Endodermal cell (in vitro differentiated cells): ENCODE measurements around the gene RIPOR2. TPM values are rescaled to one million over a fixed set of nuclear protein-coding genes. Genes with fewer than 3 reads are reported as not detected.

Source experiments
- DNase-seq: peaks from one replicate; pipeline ENCODE4 v3.0.0-alpha.2; 2017
- H3K27ac ChIP-seq: 2 replicates; pipeline ENCODE4 v1.5.1; 2013; ENCODE audit warnings: mild to moderate bottlenecking, low read depth, low read length, moderate library complexity
- H3K27me3 ChIP-seq: 2 replicates; pipeline ENCODE4 v1.6.1; 2013; ENCODE audit warnings: mild to moderate bottlenecking, low read length, moderate library complexity; ENCODE audit not compliant: insufficient read depth, control insufficient read depth, poor library complexity, severe bottlenecking
- H3K36me3 ChIP-seq: 2 replicates; pipeline ENCODE4 v1.7.0; 2013; ENCODE audit warnings: mild to moderate bottlenecking, low read length, moderate library complexity; ENCODE audit not compliant: control insufficient read depth, insufficient read depth
- H3K4me1 ChIP-seq: one replicate; pipeline ENCODE4 v1.7.0; 2013; ENCODE audit warnings: low read length; ENCODE audit not compliant: control insufficient read depth, insufficient read depth
- H3K4me3 ChIP-seq: 2 replicates; pipeline ENCODE4 v1.5.1; 2013; ENCODE audit warnings: mild to moderate bottlenecking, low read length, moderate library complexity
- H3K9ac ChIP-seq: 2 replicates; pipeline ENCODE4 v1.6.1; 2013; ENCODE audit warnings: mild to moderate bottlenecking, low read length, moderate library complexity; ENCODE audit not compliant: poor library complexity, severe bottlenecking; ENCODE audit errors: extremely low read depth
- H3K9me3 ChIP-seq: 2 replicates; pipeline ENCODE4 v1.6.1; 2013; ENCODE audit warnings: mild to moderate bottlenecking, low read length, moderate library complexity; ENCODE audit not compliant: control insufficient read depth
- H3K27ac Mint-ChIP-seq: 2 replicates; pipeline ENCODE4 v1.8.0; 2020; ENCODE audit warnings: mixed read lengths
- H3K27me3 Mint-ChIP-seq: 2 replicates; pipeline ENCODE4 v1.8.0; 2021; ENCODE audit warnings: mild to moderate bottlenecking, mixed read lengths; ENCODE audit not compliant: insufficient read depth
- H3K36me3 Mint-ChIP-seq: 2 replicates; pipeline ENCODE4 v1.8.0; 2020; ENCODE audit warnings: low read depth, mixed read lengths
- H3K4me1 Mint-ChIP-seq: 2 replicates; pipeline ENCODE4 v1.8.0; 2020; ENCODE audit warnings: mixed read lengths
- H3K4me3 Mint-ChIP-seq: 2 replicates; pipeline ENCODE4 v1.8.0; 2020; ENCODE audit warnings: mild to moderate bottlenecking, moderate library complexity, mixed read lengths
- H3K9me3 Mint-ChIP-seq: 2 replicates; pipeline ENCODE4 v1.8.0; 2020; ENCODE audit warnings: mild to moderate bottlenecking, mixed read lengths
- WGBS, 2 experiments: methylation state at CpG; one replicate each; pipeline versions ENCODE4 v1.1.5 to v1.1.7; 2013; ENCODE audit warnings: missing lambda C conversion rate in 2 of 2, mixed read lengths in 1 of 2; ENCODE audit not compliant: insufficient coverage in 1 of 2, insufficient read length in 1 of 2; 5-methylcytosine and 5-hydroxymethylcytosine counted together
- total RNA-seq, 2 donors: library from RNA; stranded (reverse); fragmentation: NEBNext Ultra II Directional in 1 of 2; extraction: Animal tissue kit (Norgen Biotek cat#: 25700) in 1 of 2; gene quantifications; 2 replicates in 1 of 2; 3 replicates in 1 of 2; pipeline ENCODE4 v1.2.1, GENCODE V29; 2021
- TF ChIP-seq, protein P1 (sequence below): fragments of 200-600 bp; sonication (generic); conservative IDR thresholded peaks from 2 replicates; pipeline ENCODE4 v1.5.0; 2021; ENCODE audit warnings: antibody characterized with exemption, mild to moderate bottlenecking

The RIPOR2 gene
- total RNA-seq, 2 donors from 2014 or later: 9.3 to 10.4 TPM

DNA sequence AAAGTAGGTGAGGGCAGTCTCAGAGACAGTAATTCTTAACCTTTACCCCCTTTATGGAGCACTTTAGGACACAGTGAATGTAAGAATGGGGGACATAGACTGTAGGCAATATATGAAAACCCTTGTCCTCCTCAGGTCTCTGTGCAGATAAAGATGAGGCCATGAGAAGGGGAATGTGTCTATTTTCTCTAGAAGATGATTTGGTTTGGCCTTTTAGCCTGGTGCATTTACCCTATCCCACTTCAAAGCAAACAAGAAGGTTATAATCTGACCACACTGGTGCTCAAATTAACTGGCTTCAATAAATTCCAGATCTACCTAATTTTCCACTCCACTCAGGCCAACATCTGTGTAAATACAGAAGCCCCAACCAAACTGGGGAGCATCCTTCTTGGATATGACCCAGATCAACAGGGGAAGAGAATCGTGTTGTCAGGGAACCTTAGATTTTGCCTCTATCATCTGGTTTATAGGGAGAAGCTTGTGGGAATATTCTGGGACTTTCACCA lies 42.4 kb downstream of the RIPOR2 start:
- no peaks in the 10 kb centered on the region for H3K27me3 ChIP-seq
- TF ChIP-seq, protein P1, sequence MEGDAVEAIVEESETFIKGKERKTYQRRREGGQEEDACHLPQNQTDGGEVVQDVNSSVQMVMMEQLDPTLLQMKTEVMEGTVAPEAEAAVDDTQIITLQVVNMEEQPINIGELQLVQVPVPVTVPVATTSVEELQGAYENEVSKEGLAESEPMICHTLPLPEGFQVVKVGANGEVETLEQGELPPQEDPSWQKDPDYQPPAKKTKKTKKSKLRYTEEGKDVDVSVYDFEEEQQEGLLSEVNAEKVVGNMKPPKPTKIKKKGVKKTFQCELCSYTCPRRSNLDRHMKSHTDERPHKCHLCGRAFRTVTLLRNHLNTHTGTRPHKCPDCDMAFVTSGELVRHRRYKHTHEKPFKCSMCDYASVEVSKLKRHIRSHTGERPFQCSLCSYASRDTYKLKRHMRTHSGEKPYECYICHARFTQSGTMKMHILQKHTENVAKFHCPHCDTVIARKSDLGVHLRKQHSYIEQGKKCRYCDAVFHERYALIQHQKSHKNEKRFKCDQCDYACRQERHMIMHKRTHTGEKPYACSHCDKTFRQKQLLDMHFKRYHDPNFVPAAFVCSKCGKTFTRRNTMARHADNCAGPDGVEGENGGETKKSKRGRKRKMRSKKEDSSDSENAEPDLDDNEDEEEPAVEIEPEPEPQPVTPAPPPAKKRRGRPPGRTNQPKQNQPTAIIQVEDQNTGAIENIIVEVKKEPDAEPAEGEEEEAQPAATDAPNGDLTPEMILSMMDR: no peak
- Mint-ChIP-seq H3K4me3 (no peak overlapping the region), H3K4me1 (peaks cover 2% of the 10 kb centered on the region), H3K36me3 (no peaks in the 10 kb centered on the region), H3K27me3 (no peaks in the 10 kb centered on the region), H3K27ac (no peak overlapping the region), H3K9me3 (no peaks in the 10 kb centered on the region)
- no peaks in the 10 kb centered on the region for H3K9me3 ChIP-seq
- no peak overlapping the region for H3K27ac ChIP-seq
- no peak overlapping the region for H3K4me3 ChIP-seq
- WGBS, 2 experiments: 92 to 100% methylated on average over 1 of the region's 1 CpG
- H3K4me1 ChIP-seq: no peaks in the 10 kb centered on the region
- H3K9ac ChIP-seq: no peak overlapping the region
- no peak for DNase-seq
- no peaks in the 10 kb centered on the region for H3K36me3 ChIP-seq

DNA sequence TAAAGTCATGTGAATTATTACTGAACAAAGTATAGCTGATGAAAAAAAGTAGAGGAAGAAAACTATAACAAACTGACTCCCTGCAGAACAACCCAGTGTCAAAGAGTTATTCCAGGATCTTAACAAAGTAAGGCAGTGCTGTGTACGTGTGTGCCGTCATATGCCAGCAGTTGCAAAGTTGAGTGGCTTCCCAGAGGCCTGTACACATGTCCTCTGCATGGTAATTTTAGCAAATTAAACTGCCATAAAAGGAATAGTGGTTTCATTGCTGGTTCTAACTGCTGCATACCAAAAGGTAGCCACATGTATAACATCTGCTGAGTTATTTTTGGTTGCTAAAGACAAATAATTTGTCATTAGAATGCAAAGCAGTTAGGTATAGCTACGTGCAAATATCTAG lies 44.8 kb downstream of the RIPOR2 start:
- TF ChIP-seq, protein P1: no peak
- Histone ChIP-seq H3K4me3 (no peak overlapping the region), H3K27ac (no peak overlapping the region), H3K9me3 (no peaks in the 10 kb centered on the region), H3K36me3 (no peaks in the 10 kb centered on the region), H3K4me1 (no peaks in the 10 kb centered on the region), H3K9ac (no peak overlapping the region), H3K27me3 (no peaks in the 10 kb centered on the region)
- Mint-ChIP-seq H3K36me3 (no peaks in the 10 kb centered on the region), H3K27me3 (no peaks in the 10 kb centered on the region), H3K4me1 (peaks cover 2% of the 10 kb centered on the region), H3K9me3 (no peaks in the 10 kb centered on the region), H3K27ac (no peak overlapping the region), H3K4me3 (no peak overlapping the region)
- 94 to 96% methylated on average over 2 of the region's 3 CpGs for WGBS, 2 experiments
- no peak for DNase-seq

DNA sequence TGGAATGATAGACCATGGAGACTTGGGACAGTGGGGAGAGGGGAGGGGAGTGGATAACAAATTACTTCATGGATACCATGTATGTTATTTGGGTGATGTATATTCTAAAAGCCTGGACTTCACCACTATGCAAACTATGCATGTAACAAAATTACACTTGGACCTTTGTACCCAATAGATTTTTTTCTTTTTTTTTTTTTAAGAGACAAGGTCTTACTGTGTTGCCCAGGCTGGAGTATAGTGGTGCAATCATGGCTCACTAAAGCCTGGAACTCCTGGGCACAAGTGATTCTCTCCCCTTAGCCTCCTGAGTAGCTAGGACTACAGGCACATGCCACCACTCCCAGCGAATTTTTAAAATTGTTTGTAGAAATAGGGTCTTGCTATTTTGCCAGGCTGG lies 45.3 kb downstream of the RIPOR2 start:
- Mint-ChIP-seq H3K9me3 (no peaks in the 10 kb centered on the region), H3K27me3 (no peaks in the 10 kb centered on the region), H3K4me1 (peaks cover 2% of the 10 kb centered on the region), H3K36me3 (no peaks in the 10 kb centered on the region), H3K27ac (no peak overlapping the region), H3K4me3 (no peak overlapping the region)
- H3K36me3 ChIP-seq: no peaks in the 10 kb centered on the region
- WGBS, 2 experiments: 44% methylated on average over 1 of the region's 1 CpG; no CpG with 5 or more reads in 1 of the 2 experiments
- no peaks in the 10 kb centered on the region for H3K4me1 ChIP-seq
- DNase-seq: no peak
- H3K9ac ChIP-seq: no peak overlapping the region
- no peak overlapping the region for H3K4me3 ChIP-seq
- TF ChIP-seq, protein P1: no peak
- no peak overlapping the region for H3K27ac ChIP-seq
- H3K27me3 ChIP-seq: no peaks in the 10 kb centered on the region
- no peaks in the 10 kb centered on the region for H3K9me3 ChIP-seq
